HepG2 (cell line): ENCODE results near the gene SDR42E2. TPM values are rescaled to one million over a fixed set of nuclear protein-coding genes. Genes with fewer than 3 reads are reported as not detected.
A peak's percentile ranks its signal among the peaks of the same experiment; 100 is the strongest.

Experiments used
- ARNT ChIP-seq: fragments of 450-650 bp; IDR thresholded peaks from 2 replicates; pipeline ENCODE4 v1.6.1; 2017
- CBFB ChIP-seq: sonication (generic); formaldehyde crosslinking; IDR thresholded peaks from 2 replicates; pipeline ENCODE4 v1.4.0; 2020; ENCODE audit warnings: missing genetic modification reagents
- FOXK1 ChIP-seq: sonication (generic); formaldehyde crosslinking; IDR thresholded peaks from 2 replicates; pipeline ENCODE4 v1.4.0; 2020; ENCODE audit warnings: low read depth, missing genetic modification reagents, borderline replicate concordance
- FOXM1 ChIP-seq: sonication (generic); formaldehyde crosslinking; IDR thresholded peaks from 2 replicates; pipeline ENCODE4 v1.5.0; 2020; ENCODE audit warnings: missing genetic modification reagents
- HNRNPLL ChIP-seq: fragments of 200-400 bp; formaldehyde crosslinking; IDR thresholded peaks from 2 replicates; pipeline ENCODE4 v1.6.1; 2017; ENCODE audit warnings: mild to moderate bottlenecking, low read depth, low read length; ENCODE audit not compliant: poor library complexity, severe bottlenecking
- KLF6 ChIP-seq: IDR thresholded peaks from 2 replicates; pipeline ENCODE4 v1.8.0; 2016; ENCODE audit warnings: missing biosample characterization, missing genetic modification reagents
- MEIS1 ChIP-seq: sonication (generic); formaldehyde crosslinking; IDR thresholded peaks from 2 replicates; pipeline ENCODE4 v1.9.0; 2021; ENCODE audit warnings: mild to moderate bottlenecking, missing genetic modification reagents, moderate library complexity, borderline replicate concordance
- MNT ChIP-seq: fragments of 450-650 bp; IDR thresholded peaks from 2 replicates; pipeline ENCODE4 v1.6.1; 2016
- NFE2 ChIP-seq: sonication (generic); formaldehyde crosslinking; IDR thresholded peaks from 2 replicates; pipeline ENCODE4 v1.4.0; 2020; ENCODE audit warnings: missing genetic modification reagents
- PHB2 ChIP-seq: fragments of 450-650 bp; IDR thresholded peaks from 2 replicates; pipeline ENCODE4 v1.6.1; 2018; ENCODE audit not compliant: partially characterized antibody
- POGZ ChIP-seq: sonication (generic); formaldehyde crosslinking; IDR thresholded peaks from 2 replicates; pipeline ENCODE4 v1.4.0; 2020; ENCODE audit warnings: mild to moderate bottlenecking, missing genetic modification reagents
- RBM39 ChIP-seq: fragments of 200-400 bp; formaldehyde crosslinking; IDR thresholded peaks from one replicate; pipeline ENCODE4 v1.6.1; 2018; ENCODE audit warnings: antibody characterized with exemption, mild to moderate bottlenecking, low read depth, low read length; ENCODE audit not compliant: poor library complexity, severe bottlenecking
- SIN3A ChIP-seq: IDR thresholded peaks from 2 replicates; pipeline ENCODE4 v1.6.1; 2011; ENCODE audit warnings: low read depth, mild to moderate bottlenecking, control low read depth, low read length, borderline replicate concordance
- SNAPC2 ChIP-seq: sonication (generic); formaldehyde crosslinking; IDR thresholded peaks from 2 replicates; pipeline ENCODE4 v1.8.1; 2022; ENCODE audit warnings: mild to moderate bottlenecking, missing genetic modification reagents
- USF2 ChIP-seq, 2 experiments: sonication (generic) in 1 of 2; formaldehyde crosslinking in 1 of 2; IDR thresholded peaks; 2 replicates each; pipeline versions ENCODE4 v1.5.1 to v1.6.1; 2011 to 2020; ENCODE audit warnings: borderline replicate concordance in 1 of 2, low read depth in 1 of 2, low read length in 1 of 2, mild to moderate bottlenecking in 1 of 2, missing genetic modification reagents in 1 of 2, moderate library complexity in 1 of 2
- ZBTB43 ChIP-seq: sonication (generic); formaldehyde crosslinking; conservative IDR thresholded peaks from 2 replicates; pipeline ENCODE4 v1.4.0; 2020; ENCODE audit warnings: missing genetic modification reagents
- ZC3H4 ChIP-seq: sonication (generic); formaldehyde crosslinking; IDR thresholded peaks from 2 replicates; pipeline ENCODE4 v1.4.0; 2020; ENCODE audit warnings: missing genetic modification reagents, borderline replicate concordance
- ZFP90 ChIP-seq: sonication (generic); formaldehyde crosslinking; IDR thresholded peaks from 2 replicates; pipeline ENCODE4 v1.8.0; 2022; ENCODE audit warnings: missing genetic modification reagents, mild to moderate bottlenecking, inconsistent platforms, borderline replicate concordance
- ZNF17 ChIP-seq: sonication (generic); formaldehyde crosslinking; IDR thresholded peaks from 2 replicates; pipeline ENCODE4 v1.5.0; 2020; ENCODE audit warnings: mild to moderate bottlenecking, missing genetic modification reagents
- ZNF335 ChIP-seq: sonication (generic); formaldehyde crosslinking; IDR thresholded peaks from 2 replicates; pipeline ENCODE4 v1.4.0; 2020; ENCODE audit warnings: missing genetic modification reagents
- ZNF350 ChIP-seq: sonication (generic); formaldehyde crosslinking; IDR thresholded peaks from 2 replicates; pipeline ENCODE4 v1.4.0; 2020; ENCODE audit warnings: mild to moderate bottlenecking, low read depth, missing genetic modification reagents, borderline replicate concordance
- ZNF652 ChIP-seq: IDR thresholded peaks from 2 replicates; pipeline ENCODE4 v1.6.1; 2016; ENCODE audit warnings: low read depth, borderline replicate concordance
- ZNF768 ChIP-seq: sonication (generic); formaldehyde crosslinking; IDR thresholded peaks from 2 replicates; pipeline ENCODE4 v1.4.0; 2020; ENCODE audit warnings: missing genetic modification reagents
- polyA plus RNA-seq, 8 experiments: library from polyadenylated mRNA; depleted of rRNA in 3 of 8; stranded (reverse) in 7 of 8; unstranded in 1 of 8; fragments of >200 nt; fragmentation: Illumina TruSeq in 4 of 8; extraction: Trizol in 4 of 8; gene quantifications; 2 replicates each; pipeline versions ENCODE4 v1.2.1 to v1.2.3, GENCODE V29; 2011 to 2016; ENCODE audit warnings: low read depth in 4 of 8, missing spikeins in 1 of 8, mixed read lengths in 1 of 8; ENCODE audit not compliant: insufficient read depth in 1 of 8
- total RNA-seq, 5 experiments: library from RNA; depleted of rRNA; stranded (reverse); fragments of >200 nt; fragmentation: Illumina TruSeq; extraction: Trizol; gene quantifications; 2 replicates each; pipeline ENCODE4 v1.2.3, GENCODE V29; 2016; ENCODE audit warnings: low read depth in 1 of 5
- TF ChIP-seq, protein P1 (sequence below): sonication (generic); formaldehyde crosslinking; IDR thresholded peaks from 2 replicates; pipeline ENCODE4 v1.5.1; 2020; ENCODE audit warnings: mild to moderate bottlenecking, moderate library complexity, missing genetic modification reagents

The SDR42E2 gene
- total and polyA plus RNA-seq, 2 of the 13 experiments (the other 11 are each of a cell fraction or from before 2014, with no cell fraction given): 0.05 to 0.11 TPM

- TF ChIP-seq ZNF350 (no peak), RBM39 (no peak), MEIS1 (CRISPR knock-in tag) (peak; percentile 3; the same call in 1 of the 2 replicates), HNRNPLL (no peak), SIN3A (no peak), ZNF652 (CRISPR knock-in tag) (no peak), ZNF335 (CRISPR knock-in tag) (no peak), ZNF768 (CRISPR knock-in tag) (no peak), FOXK1 (CRISPR knock-in tag) (no peak), POGZ (CRISPR knock-in tag) (no peak), ZC3H4 (no peak), KLF6 (CRISPR knock-in tag) (no peak), ARNT (no peak), FOXM1 (CRISPR knock-in tag) (no peak), ZBTB43 (no peak), SNAPC2 (no peak), CBFB (no peak), ZFP90 (CRISPR knock-in tag) (no peak), NFE2 (no peak), PHB2 (no peak), MNT (no peak), ZNF17 (no peak), USF2 (IDR thresholded peaks at IDR 0.05; ENCODE audit: low read depth, low read length) (no peak), USF2 (CRISPR knock-in tag; IDR thresholded peaks at IDR 0.05; ENCODE audit: borderline replicate concordance) (no peak)
- TF ChIP-seq, protein P1, sequence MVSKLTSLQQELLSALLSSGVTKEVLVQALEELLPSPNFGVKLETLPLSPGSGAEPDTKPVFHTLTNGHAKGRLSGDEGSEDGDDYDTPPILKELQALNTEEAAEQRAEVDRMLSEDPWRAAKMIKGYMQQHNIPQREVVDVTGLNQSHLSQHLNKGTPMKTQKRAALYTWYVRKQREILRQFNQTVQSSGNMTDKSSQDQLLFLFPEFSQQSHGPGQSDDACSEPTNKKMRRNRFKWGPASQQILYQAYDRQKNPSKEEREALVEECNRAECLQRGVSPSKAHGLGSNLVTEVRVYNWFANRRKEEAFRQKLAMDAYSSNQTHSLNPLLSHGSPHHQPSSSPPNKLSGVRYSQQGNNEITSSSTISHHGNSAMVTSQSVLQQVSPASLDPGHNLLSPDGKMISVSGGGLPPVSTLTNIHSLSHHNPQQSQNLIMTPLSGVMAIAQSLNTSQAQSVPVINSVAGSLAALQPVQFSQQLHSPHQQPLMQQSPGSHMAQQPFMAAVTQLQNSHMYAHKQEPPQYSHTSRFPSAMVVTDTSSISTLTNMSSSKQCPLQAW (CRISPR knock-in tag): peak; percentile 35; the same call in 1 of the 2 replicates
These were observed 3.4 kb downstream of the SDR42E2 start (continued) for GRCh38 chr16:22165508-22166285.
